ENCODE data around the gene DUT. TPM values are rescaled to one million over a fixed set of nuclear protein-coding genes. Genes with fewer than 3 reads are reported as not detected.

Gene DUT
- polyA plus RNA-seq, 3 donors, result 43.8 to 71.9 (median 62.3) TPM

DNA sequence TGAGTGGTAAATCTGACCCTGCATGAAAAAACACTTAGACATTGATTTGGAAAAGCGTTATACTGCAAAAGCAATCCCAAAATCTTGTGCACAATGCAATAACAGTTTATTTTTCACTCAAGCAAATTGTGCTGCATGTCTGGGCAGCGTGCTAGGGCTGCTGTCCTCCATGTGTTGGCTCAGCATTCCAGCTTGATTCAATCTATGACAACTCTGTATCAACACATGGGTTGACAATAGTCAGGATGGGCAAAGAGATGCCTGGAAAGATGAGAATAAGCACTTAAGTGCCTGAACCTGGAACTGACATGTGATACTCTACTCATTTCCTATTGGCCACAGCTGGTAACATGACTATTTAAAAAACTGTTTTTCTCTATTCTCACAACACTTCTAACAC is 51.8 kb downstream of the DUT start:
- Mint-ChIP-seq H3K4me3 (no peak overlapping the region), H3K36me3 (no peaks in the 10 kb centered on the region), H3K27ac (no peak overlapping the region), H3K9me3 (peaks cover 0 to 3% (median 0%) of the 10 kb centered on the region in 7 donors), H3K4me1 (no peaks in the 10 kb centered on the region), H3K27me3 (ENCODE audit: low read depth in 3 of 3) (peaks cover 0 to 4% (median 0%) of the 10 kb centered on the region in 3 donors)
- Histone ChIP-seq H3K9ac (ENCODE audit: insufficient read depth, low read length, poor library complexity, severe bottlenecking) (no peak overlapping the region), H3K79me2 (ENCODE audit: insufficient read depth, low read length) (no peaks in the 10 kb centered on the region), H4K20me1 (ENCODE audit: insufficient read depth, low read length) (no peaks in the 10 kb centered on the region), H3K27me3 (ENCODE audit: control insufficient read depth in 2 of 2, insufficient read depth in 2 of 2, low read length in 2 of 2) (no peaks in the 10 kb centered on the region), H3K4me3 (replicated peaks in 1 of 3; ENCODE audit: low read depth in 2 of 3, low read length in 3 of 3) (no peak overlapping the region), H3K27ac (ENCODE audit: low read depth in 1 of 2, low read length in 2 of 2) (no peak overlapping the region), H2AFZ (ENCODE audit: insufficient read depth, low read depth, low read length, poor library complexity, severe bottlenecking) (no peak overlapping the region), H3K4me2 (replicated peaks; ENCODE audit: extremely low read depth, low read length, poor library complexity, severe bottlenecking) (no peak overlapping the region), H3K36me3 (replicated peaks in 1 of 2; ENCODE audit: control insufficient read depth in 1 of 2, insufficient read depth in 2 of 2, low read length in 2 of 2) (no peaks in the 10 kb centered on the region), H3K9me3 (replicated peaks in 1 of 2; ENCODE audit: control insufficient read depth in 1 of 2, insufficient read depth in 1 of 2, low read length in 2 of 2) (peaks cover 0 to 4% of the 10 kb centered on the region in 2 donors), H3K4me1 (ENCODE audit: control insufficient read depth in 1 of 2, insufficient read depth in 2 of 2, low read length in 2 of 2) (no peaks in the 10 kb centered on the region)
- intact Hi-C loops (cut with micrococcal nuclease), result no loop called here
- DNase-seq, result no peak
- WGBS (ENCODE audit: insufficient coverage), result no CpG with 5 or more reads among the region's 2 CpGs
- no peak for TF ChIP-seq CTCF (IDR thresholded peaks at IDR 0.05)

GRCh38 chr15:48384616-48385015 is 53.4 kb downstream of the DUT start:
- peaks cover 0 to 4% of the 10 kb centered on the region in 2 donors for H3K9me3 ChIP-seq (replicated peaks in 1 of 2; ENCODE audit: control insufficient read depth in 1 of 2, insufficient read depth in 1 of 2, low read length in 2 of 2)
- no peaks in the 10 kb centered on the region for H3K27me3 ChIP-seq (ENCODE audit: control insufficient read depth in 2 of 2, insufficient read depth in 2 of 2, low read length in 2 of 2)
- Mint-ChIP-seq H3K36me3 (no peaks in the 10 kb centered on the region), H3K27me3 (ENCODE audit: low read depth in 3 of 3) (peaks cover 0 to 5% (median 0%) of the 10 kb centered on the region in 3 donors), H3K4me3 (no peak overlapping the region), H3K4me1 (no peaks in the 10 kb centered on the region), H3K9me3 (peaks cover 0 to 3% (median 0%) of the 10 kb centered on the region in 7 donors), H3K27ac (no peak overlapping the region)
- no peaks in the 10 kb centered on the region for H3K36me3 ChIP-seq (replicated peaks in 1 of 2; ENCODE audit: control insufficient read depth in 1 of 2, insufficient read depth in 2 of 2, low read length in 2 of 2)
- no peak overlapping the region for H3K27ac ChIP-seq (ENCODE audit: low read depth in 1 of 2, low read length in 2 of 2)
- H3K4me1 ChIP-seq (ENCODE audit: control insufficient read depth in 1 of 2, insufficient read depth in 2 of 2, low read length in 2 of 2), result no peaks in the 10 kb centered on the region
- no peak overlapping the region for H2AFZ ChIP-seq (ENCODE audit: insufficient read depth, low read depth, low read length, poor library complexity, severe bottlenecking)
- DNase-seq, result no peak
- no peak overlapping the region for H3K9ac ChIP-seq (ENCODE audit: insufficient read depth, low read length, poor library complexity, severe bottlenecking)
- intact Hi-C loops (cut with micrococcal nuclease), result no loop called here
- WGBS (ENCODE audit: insufficient coverage), result 100% methylated on average over 3 of the region's 3 CpGs
- no peaks in the 10 kb centered on the region for H3K79me2 ChIP-seq (ENCODE audit: insufficient read depth, low read length)
- H4K20me1 ChIP-seq (ENCODE audit: insufficient read depth, low read length), result no peaks in the 10 kb centered on the region
- no peak for TF ChIP-seq CTCF (IDR thresholded peaks at IDR 0.05)
- H3K4me2 ChIP-seq (replicated peaks; ENCODE audit: extremely low read depth, low read length, poor library complexity, severe bottlenecking), result no peak overlapping the region
- no peak overlapping the region for H3K4me3 ChIP-seq (replicated peaks in 1 of 3; ENCODE audit: low read depth in 2 of 3, low read length in 3 of 3)
